CD4-positive, CD25-positive, alpha-beta regulatory T cell (primary cell): ENCODE results near the gene SLC38A11. TPM values are rescaled to one million over a fixed set of nuclear protein-coding genes. Genes with fewer than 3 reads are reported as not detected.

ENCODE experiments used
- polyA plus RNA-seq, 4 donors: library from polyadenylated mRNA; unstranded; fragments of 300-500 nt; fragmentation: Illumina TruSeq; gene quantifications; one replicate each; pipeline ENCODE4 v1.2.3, GENCODE V29; 2021
- total RNA-seq: library from RNA; stranded (reverse); gene quantifications from one replicate; pipeline ENCODE4 v1.2.3, GENCODE V29; 2022

Gene SLC38A11
- total and polyA plus RNA-seq, 5 donors from 2014 or later = not detected

Other genes starting within 250 kb of the SLC38A11 start
- gene COBLL1, start 113.7 kb downstream of the SLC38A11 start, total RNA-seq = 1.3 TPM
- gene COBLL1, start 113.7 kb downstream of the SLC38A11 start, polyA plus RNA-seq = under 1 TPM in 1 of 4 donors, not detected in 3; 0.49 TPM
- not detected for gene SCN3A, start 248.5 kb upstream of the SLC38A11 start, total RNA-seq
- gene SCN3A, start 248.5 kb upstream of the SLC38A11 start, polyA plus RNA-seq = under 1 TPM in 1 of 4 donors, not detected in 3; 0.09 TPM